Central memory CD8-positive, alpha-beta T cell (primary cell): Measurements from ENCODE around the gene SPINK5.

Experiments used
- ATAC-seq: fragments of 150-1000 bp; cut with Tn5 transposase; replicated peaks from 2 replicates; pipeline ENCODE4 v1.10.0; 2022; ENCODE audit warnings: mild to moderate bottlenecking, moderate FRiP score, moderate number of reproducible peaks; ENCODE audit not compliant: poor library complexity, severe bottlenecking; ENCODE audit errors: extremely low read depth
- DNase-seq, 2 donors: peaks; one replicate each; pipeline ENCODE4 v3.0.0; 2021; ENCODE audit warnings: low spot score in 2 of 2
- H3K27ac Mint-ChIP-seq: one replicate; pipeline ENCODE4 v1.8.0; 2022; ENCODE audit warnings: low read depth, mild to moderate bottlenecking, moderate library complexity, mixed read lengths
- H3K27me3 Mint-ChIP-seq: one replicate; pipeline ENCODE4 v1.8.0; 2022; ENCODE audit warnings: mixed read lengths
- H3K36me3 Mint-ChIP-seq: one replicate; pipeline ENCODE4 v1.8.0; 2022; ENCODE audit warnings: mild to moderate bottlenecking, moderate library complexity, mixed read lengths; ENCODE audit not compliant: insufficient read depth
- H3K4me1 Mint-ChIP-seq: one replicate; pipeline ENCODE4 v1.8.0; 2022; ENCODE audit warnings: mixed read lengths
- H3K4me3 Mint-ChIP-seq: one replicate; pipeline ENCODE4 v1.8.0; 2022; ENCODE audit warnings: mild to moderate bottlenecking, moderate library complexity, mixed read lengths
- H3K9me3 Mint-ChIP-seq: one replicate; pipeline ENCODE4 v1.8.0; 2022; ENCODE audit warnings: mixed read lengths

Gene SPINK5

DNA sequence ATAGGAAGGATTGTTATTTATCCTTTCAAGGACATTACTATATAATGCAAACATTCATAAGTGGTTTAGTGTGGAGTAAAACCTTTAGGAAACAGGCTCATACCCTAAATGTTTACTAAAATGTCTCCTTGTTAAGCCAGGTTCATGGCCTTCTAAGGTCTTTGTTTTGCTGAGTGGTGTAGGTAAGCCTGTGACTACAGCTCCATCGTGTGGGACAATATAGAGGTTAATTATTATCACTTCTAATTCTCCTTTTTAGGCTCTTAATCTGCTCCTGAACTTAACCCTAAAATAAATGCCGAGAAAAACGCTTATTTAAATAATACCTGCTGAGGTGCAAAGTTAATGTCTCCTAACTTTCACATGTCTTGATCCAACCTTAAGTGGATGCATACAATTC lies 43.8 kb downstream of the SPINK5 start:
- Mint-ChIP-seq H3K36me3 (peaks cover 4% of the 10 kb centered on the region), H3K4me3 (no peak overlapping the region), H3K4me1 (no peaks in the 10 kb centered on the region), H3K27me3 (no peaks in the 10 kb centered on the region), H3K9me3 (no peaks in the 10 kb centered on the region), H3K27ac (no peak overlapping the region)
- no peak for DNase-seq
- no peak for ATAC-seq

GRCh38 chr5:148113243-148113642 lies 49.5 kb downstream of the SPINK5 start:
- Mint-ChIP-seq H3K9me3 (no peaks in the 10 kb centered on the region), H3K36me3 (peaks cover 4% of the 10 kb centered on the region), H3K4me1 (no peaks in the 10 kb centered on the region), H3K27me3 (no peaks in the 10 kb centered on the region), H3K27ac (no peak overlapping the region), H3K4me3 (no peak overlapping the region)
- no peak for ATAC-seq
- DNase-seq = no peak

- no peak for ATAC-seq
These were observed 56.5 kb downstream of the SPINK5 start for GRCh38 chr5:148120317-148120716.

DNA sequence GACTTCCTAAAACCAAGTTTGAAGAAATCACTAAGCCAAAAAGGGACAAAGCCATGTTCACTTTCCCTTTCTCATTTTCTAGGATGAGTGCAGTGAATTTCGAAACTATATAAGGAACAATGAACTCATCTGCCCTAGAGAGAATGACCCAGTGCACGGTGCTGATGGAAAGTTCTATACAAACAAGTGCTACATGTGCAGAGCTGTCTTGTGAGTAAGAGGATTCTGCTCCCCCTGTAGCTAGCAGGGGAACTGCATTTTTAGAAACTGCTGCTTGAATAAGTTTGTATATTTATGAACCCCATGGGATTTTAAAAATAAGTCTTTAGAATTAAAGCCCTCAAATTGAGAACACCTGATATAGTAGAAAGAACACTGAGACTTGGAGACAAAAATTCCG lies 61.9 kb downstream of the SPINK5 start:
- H3K27ac Mint-ChIP-seq = no peak overlapping the region
- DNase-seq (no peak), ATAC-seq (no peak)
- no peaks in the 10 kb centered on the region for H3K4me1 Mint-ChIP-seq
- no peaks in the 10 kb centered on the region for H3K27me3 Mint-ChIP-seq
- H3K4me3 Mint-ChIP-seq = no peak overlapping the region
- no peaks in the 10 kb centered on the region for H3K9me3 Mint-ChIP-seq
- no peaks in the 10 kb centered on the region for H3K36me3 Mint-ChIP-seq

More at GRCh38 chr5:148120317-148120716, 56.5 kb downstream of the SPINK5 start:
- no peak for DNase-seq
- Mint-ChIP-seq H3K27ac (no peak overlapping the region), H3K36me3 (no peaks in the 10 kb centered on the region), H3K9me3 (no peaks in the 10 kb centered on the region), H3K4me1 (no peaks in the 10 kb centered on the region), H3K27me3 (peaks cover 15% of the 10 kb centered on the region), H3K4me3 (no peak overlapping the region)

DNA sequence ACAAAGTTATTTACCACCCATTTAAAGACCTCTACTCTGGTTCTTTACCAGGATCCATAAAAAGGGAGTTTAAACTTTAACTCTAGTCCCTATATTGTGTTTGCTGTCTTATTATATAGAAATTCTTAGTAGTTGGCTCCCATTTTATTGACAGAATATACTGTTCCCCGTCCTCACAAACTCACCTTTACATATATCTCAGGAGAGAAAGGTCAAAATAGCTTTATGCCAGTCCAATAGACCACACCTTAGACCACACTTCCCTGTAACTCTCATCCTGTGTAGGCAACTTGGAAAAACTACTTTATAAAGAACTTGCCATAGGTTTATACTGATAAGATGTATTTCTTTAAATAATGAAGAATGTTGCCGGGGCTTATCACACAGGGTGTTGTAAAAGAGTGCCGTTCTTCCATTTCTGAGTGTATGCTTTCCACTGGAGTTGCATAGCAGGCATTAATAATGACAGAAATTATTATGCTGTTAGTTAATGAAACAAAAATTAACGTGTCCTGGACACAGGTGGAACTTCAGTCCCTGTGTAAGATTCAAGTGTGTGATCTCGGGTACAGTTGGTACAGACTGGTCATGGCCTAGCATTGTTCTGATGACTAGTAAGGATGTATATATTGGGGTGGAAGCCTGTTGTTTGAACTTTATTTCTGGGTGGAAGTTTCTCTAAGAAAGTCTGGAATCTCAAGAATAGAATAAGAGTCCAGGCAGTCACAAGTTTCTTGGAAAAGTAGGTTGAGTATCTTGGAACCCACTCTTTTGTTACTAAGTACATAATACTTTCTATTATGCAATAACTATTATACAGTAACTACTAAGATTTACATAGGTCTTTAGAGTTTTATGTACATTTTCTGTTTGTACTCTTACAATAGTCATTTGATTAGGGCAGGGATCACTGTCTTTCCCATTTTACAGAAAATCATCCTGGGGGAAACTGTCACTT lies 71.6 kb downstream of the SPINK5 start:
- no peak for DNase-seq
- ATAC-seq = no peak
- Mint-ChIP-seq H3K27me3 (peaks cover 40% of the 10 kb centered on the region), H3K27ac (no peak overlapping the region), H3K4me1 (no peaks in the 10 kb centered on the region), H3K36me3 (no peaks in the 10 kb centered on the region), H3K4me3 (no peak overlapping the region), H3K9me3 (no peaks in the 10 kb centered on the region)

DNA sequence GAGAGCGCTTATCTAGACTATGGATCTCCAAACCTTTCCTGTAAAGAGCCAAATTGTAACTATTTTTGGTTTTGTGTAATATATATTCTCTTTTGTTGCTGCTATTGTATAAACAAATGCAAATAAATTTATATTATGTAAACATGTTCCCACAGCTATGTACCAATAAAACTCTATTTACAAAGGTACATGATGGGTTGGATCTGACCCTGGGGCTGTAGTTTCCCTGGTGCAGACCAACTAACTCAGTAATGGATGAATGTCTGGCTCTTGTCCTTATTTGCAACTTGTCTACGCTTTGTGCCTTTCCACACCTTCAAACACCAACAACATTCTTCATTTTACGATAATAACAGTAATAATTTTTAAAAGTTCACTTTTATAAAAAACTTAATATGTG lies 77.1 kb downstream of the SPINK5 start:
- Mint-ChIP-seq H3K27me3 (peaks cover 32% of the 10 kb centered on the region), H3K9me3 (no peaks in the 10 kb centered on the region), H3K36me3 (no peaks in the 10 kb centered on the region), H3K27ac (no peak overlapping the region), H3K4me1 (no peaks in the 10 kb centered on the region), H3K4me3 (no peak overlapping the region)
- ATAC-seq = no peak
- no peak for DNase-seq

GRCh38 chr5:148141645-148142044 lies 77.9 kb downstream of the SPINK5 start:
- no peak for ATAC-seq
- Mint-ChIP-seq H3K36me3 (no peaks in the 10 kb centered on the region), H3K27ac (no peak overlapping the region), H3K27me3 (peaks cover 36% of the 10 kb centered on the region), H3K9me3 (no peaks in the 10 kb centered on the region), H3K4me3 (no peak overlapping the region), H3K4me1 (no peaks in the 10 kb centered on the region)
- DNase-seq = no peak

DNA sequence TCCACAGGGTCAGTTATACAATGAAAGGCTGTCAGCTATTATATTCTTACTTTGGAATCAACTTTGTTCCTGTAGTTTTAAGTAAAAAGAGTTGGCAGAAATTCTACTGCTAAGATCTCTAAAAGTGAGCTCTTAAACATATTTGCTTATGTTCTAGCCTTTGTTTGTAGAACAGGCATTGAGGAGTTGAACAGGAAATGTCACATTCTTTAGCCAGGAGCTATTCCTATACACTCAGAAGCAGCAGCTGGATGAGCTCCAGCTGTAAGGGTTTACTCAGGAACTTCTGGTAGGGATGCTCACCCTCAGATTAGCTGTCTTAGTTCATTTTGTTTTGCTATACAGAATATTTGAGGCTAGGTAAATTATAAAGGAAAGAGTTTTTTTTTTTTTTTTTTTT lies 82.1 kb downstream of the SPINK5 start:
- Mint-ChIP-seq H3K4me3 (no peak overlapping the region), H3K27ac (no peak overlapping the region), H3K4me1 (no peaks in the 10 kb centered on the region), H3K27me3 (peaks cover 14% of the 10 kb centered on the region), H3K9me3 (no peaks in the 10 kb centered on the region), H3K36me3 (no peaks in the 10 kb centered on the region)
- no peak for ATAC-seq
- DNase-seq = no peak

DNA sequence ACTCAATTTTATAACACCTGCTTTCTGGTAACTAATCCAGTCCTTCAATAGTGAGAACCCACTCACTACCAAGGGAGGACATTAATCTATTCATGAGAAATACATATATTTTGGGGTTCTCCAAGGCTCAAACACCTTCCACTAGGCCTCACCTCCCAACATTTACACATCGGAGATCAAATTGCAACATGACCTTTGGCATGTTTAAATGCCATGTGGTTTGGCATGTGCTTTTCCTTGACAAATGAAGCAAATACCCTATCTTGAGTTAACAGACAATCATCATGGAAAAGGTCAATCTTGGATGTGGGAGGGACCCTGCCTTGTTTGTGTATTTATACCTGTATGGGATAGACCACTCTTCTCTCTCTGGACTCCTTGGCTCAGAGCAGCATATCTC lies 82.7 kb downstream of the SPINK5 start:
- Mint-ChIP-seq H3K27ac (no peak overlapping the region), H3K4me1 (no peaks in the 10 kb centered on the region), H3K9me3 (no peaks in the 10 kb centered on the region), H3K4me3 (no peak overlapping the region), H3K27me3 (peaks cover 16% of the 10 kb centered on the region), H3K36me3 (no peaks in the 10 kb centered on the region)
- DNase-seq (no peak), ATAC-seq (no peak)

DNA sequence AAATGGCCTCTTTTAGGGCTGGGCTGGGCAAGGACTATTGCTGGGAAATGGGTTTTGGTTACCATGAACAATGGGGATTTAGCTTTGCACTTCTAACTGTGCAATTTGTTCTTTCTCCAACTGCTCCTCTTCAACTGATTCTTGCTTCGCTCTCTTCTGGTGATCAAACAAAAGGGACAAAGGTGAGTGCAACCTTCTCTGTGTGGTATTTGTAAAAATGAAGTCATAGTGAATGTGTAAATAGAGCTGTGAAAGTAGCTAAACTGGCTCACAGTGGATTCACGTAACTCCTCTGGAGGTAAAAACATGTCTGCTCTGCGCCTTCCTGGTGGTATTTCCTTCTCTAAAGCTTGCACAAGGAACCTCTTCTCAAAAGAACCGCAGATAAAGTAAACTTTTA lies 83.6 kb downstream of the SPINK5 start:
- Mint-ChIP-seq H3K9me3 (no peaks in the 10 kb centered on the region), H3K27me3 (peaks cover 16% of the 10 kb centered on the region), H3K4me3 (no peak overlapping the region), H3K27ac (no peak overlapping the region), H3K4me1 (no peaks in the 10 kb centered on the region), H3K36me3 (no peaks in the 10 kb centered on the region)
- DNase-seq = no peak
- no peak for ATAC-seq

GRCh38 chr5:148151872-148152271 lies 88.1 kb downstream of the SPINK5 start:
- DNase-seq = no peak
- H3K27ac Mint-ChIP-seq = no peak overlapping the region
- H3K36me3 Mint-ChIP-seq = no peaks in the 10 kb centered on the region

DNA sequence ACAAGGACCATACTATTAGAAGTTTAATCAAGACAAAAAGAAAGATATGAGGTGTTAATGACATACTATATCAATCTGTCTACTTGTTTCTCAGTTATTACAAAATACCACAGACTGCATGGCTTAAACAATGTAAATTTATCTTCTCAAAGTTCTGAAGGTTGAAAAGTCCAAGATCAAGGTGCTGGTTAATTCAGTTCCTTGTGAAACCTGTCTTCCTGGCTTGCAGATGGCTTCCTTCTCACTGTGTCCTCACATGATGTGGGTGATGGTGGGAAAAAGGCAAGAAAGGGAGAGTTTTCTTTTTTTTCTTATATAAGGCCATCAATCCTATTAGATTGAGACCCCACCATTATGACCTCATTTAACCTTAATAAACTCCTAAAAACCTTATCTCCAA lies 89.0 kb downstream of the SPINK5 start:
- no peak overlapping the region for H3K4me3 Mint-ChIP-seq
- no peaks in the 10 kb centered on the region for H3K36me3 Mint-ChIP-seq
- no peaks in the 10 kb centered on the region for H3K9me3 Mint-ChIP-seq
- DNase-seq (no peak), ATAC-seq (no peak)
- H3K4me1 Mint-ChIP-seq = no peaks in the 10 kb centered on the region
- H3K27ac Mint-ChIP-seq = no peak overlapping the region
- H3K27me3 Mint-ChIP-seq = peaks cover 6% of the 10 kb centered on the region

More at GRCh38 chr5:148151872-148152271, 88.1 kb downstream of the SPINK5 start:
- no peaks in the 10 kb centered on the region for H3K4me1 Mint-ChIP-seq
- ATAC-seq = no peak
- H3K27me3 Mint-ChIP-seq = peaks cover 9% of the 10 kb centered on the region
- no peak overlapping the region for H3K4me3 Mint-ChIP-seq
- H3K9me3 Mint-ChIP-seq = no peaks in the 10 kb centered on the region

DNA sequence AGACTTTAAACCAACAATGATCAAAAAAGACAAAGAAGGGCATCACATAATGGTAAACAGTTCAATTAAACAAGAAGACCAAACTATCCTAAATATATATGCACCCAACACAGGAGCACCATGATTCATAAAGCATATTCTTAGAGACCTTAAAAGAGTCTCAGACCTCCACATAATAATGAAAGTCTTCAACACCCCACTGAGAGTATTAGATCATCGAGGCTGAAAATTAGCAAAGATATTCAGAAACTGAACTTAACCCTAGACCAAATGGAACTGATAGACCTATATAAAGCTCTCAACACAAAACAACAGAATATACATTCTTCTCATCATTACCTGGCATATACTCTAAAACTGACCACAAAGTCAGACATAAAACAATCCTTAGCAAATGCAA lies 92.8 kb downstream of the SPINK5 start:
- Mint-ChIP-seq H3K4me1 (no peaks in the 10 kb centered on the region), H3K4me3 (no peak overlapping the region), H3K27ac (no peak overlapping the region), H3K36me3 (no peaks in the 10 kb centered on the region), H3K27me3 (no peaks in the 10 kb centered on the region), H3K9me3 (no peaks in the 10 kb centered on the region)
- DNase-seq (no peak), ATAC-seq (no peak)
